ENCODE data around the gene DHX58.

DNA sequence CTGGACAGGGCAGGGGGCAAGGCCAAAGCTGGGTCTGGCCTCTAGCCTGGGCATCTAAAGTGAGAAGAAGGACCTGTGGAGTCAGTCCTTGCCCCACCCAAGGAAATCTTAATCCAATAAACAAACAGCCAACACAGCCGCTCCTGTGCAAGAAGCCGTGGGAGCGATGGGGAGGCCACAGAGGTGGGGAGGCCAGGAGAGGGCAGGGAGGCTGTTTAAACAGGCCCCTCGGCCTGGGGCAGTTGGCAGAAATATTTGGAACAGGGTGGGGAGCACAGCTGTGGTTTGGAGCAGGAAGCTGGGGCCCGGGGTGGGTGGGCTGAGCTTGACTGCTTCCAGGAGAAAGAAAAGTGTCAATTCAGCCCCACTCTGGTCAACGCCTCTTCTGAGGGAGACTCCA lies 19.6 kb downstream of the DHX58 start:
- TF ChIP-seq, protein P1, sequence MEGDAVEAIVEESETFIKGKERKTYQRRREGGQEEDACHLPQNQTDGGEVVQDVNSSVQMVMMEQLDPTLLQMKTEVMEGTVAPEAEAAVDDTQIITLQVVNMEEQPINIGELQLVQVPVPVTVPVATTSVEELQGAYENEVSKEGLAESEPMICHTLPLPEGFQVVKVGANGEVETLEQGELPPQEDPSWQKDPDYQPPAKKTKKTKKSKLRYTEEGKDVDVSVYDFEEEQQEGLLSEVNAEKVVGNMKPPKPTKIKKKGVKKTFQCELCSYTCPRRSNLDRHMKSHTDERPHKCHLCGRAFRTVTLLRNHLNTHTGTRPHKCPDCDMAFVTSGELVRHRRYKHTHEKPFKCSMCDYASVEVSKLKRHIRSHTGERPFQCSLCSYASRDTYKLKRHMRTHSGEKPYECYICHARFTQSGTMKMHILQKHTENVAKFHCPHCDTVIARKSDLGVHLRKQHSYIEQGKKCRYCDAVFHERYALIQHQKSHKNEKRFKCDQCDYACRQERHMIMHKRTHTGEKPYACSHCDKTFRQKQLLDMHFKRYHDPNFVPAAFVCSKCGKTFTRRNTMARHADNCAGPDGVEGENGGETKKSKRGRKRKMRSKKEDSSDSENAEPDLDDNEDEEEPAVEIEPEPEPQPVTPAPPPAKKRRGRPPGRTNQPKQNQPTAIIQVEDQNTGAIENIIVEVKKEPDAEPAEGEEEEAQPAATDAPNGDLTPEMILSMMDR (IDR thresholded peaks at IDR 0.05): no peak
- no peak for TF ChIP-seq POLR2A (IDR thresholded peaks at IDR 0.05)

Measured in uterus (tissue), 2 donors.